H1 (cell line): ENCODE results near the gene ADGRF5. TPM values are rescaled to one million over a fixed set of nuclear protein-coding genes. Genes with fewer than 3 reads are reported as not detected.

Experiments
- CTCF ChIA-PET: fragments of 300-600 bp; sonication (Branson Sonifier 250); formaldehyde crosslinking; loops from one replicate; lab custom pipeline; 2021; ENCODE audit not compliant: partially characterized antibody; lab: Charles Lee
- POLR2A ChIA-PET: fragments of 300-600 bp; sonication (Branson Sonifier 250); formaldehyde crosslinking; loops from one replicate; lab custom pipeline; 2021; ENCODE audit warnings: inconsistent platforms; ENCODE audit not compliant: partially characterized antibody; lab: Charles Lee
- DNase-seq, 2 experiments: peaks; one replicate each; pipeline versions ENCODE4 v3.0.0 to v3.0.0-alpha.2; 2010 to 2022; ENCODE audit warnings: low spot score in 2 of 2, low read depth in 1 of 2, mixed read lengths in 1 of 2
- FAIRE-seq: peaks from 2 replicates; lab custom pipeline; 2011; peaks lifted over from hg19 to GRCh38; lab: Jason Lieb, UNC
- H2AFZ ChIP-seq: 2 replicates; pipeline ENCODE4 v1.8.1; 2012; ENCODE audit warnings: low read length, inconsistent platforms
- H2AK5ac ChIP-seq: 2 replicates; pipeline ENCODE4 v1.6.1; 2013; ENCODE audit warnings: low read depth, low read length
- H2BK120ac ChIP-seq: replicated peaks from 2 replicates; pipeline ENCODE3; 2013; ENCODE audit warnings: low read depth, low read length, inconsistent platforms
- H2BK12ac ChIP-seq: 2 replicates; pipeline ENCODE4 v1.6.1; 2013; ENCODE audit warnings: low read depth, low read length
- H2BK15ac ChIP-seq: 2 replicates; pipeline ENCODE4 v1.6.1; 2013; ENCODE audit warnings: low read length
- H2BK20ac ChIP-seq: 2 replicates; pipeline ENCODE4 v1.6.1; 2013; ENCODE audit warnings: low read length
- H2BK5ac ChIP-seq: 2 replicates; pipeline ENCODE4 v1.6.1; 2013; ENCODE audit warnings: low read depth, low read length
- H3K14ac ChIP-seq: 2 replicates; pipeline ENCODE4 v1.6.1; 2013; ENCODE audit warnings: inconsistent platforms; ENCODE audit not compliant: insufficient read length
- H3K18ac ChIP-seq: 2 replicates; pipeline ENCODE4 v1.6.1; 2013; ENCODE audit warnings: low read length; ENCODE audit errors: extremely low read depth
- H3K23ac ChIP-seq: 2 replicates; pipeline ENCODE4 v1.6.1; 2013; ENCODE audit warnings: inconsistent platforms; ENCODE audit not compliant: insufficient read length
- H3K23me2 ChIP-seq: 2 replicates; pipeline ENCODE4 v1.6.1; 2013; ENCODE audit warnings: low read depth, low read length
- H3K27ac ChIP-seq: 2 replicates; pipeline ENCODE4 v1.6.1; 2011; ENCODE audit warnings: low read depth, low read length, inconsistent platforms
- H3K27me3 ChIP-seq, 4 experiments: replicated peaks in 1 of 4; 1 replicate in 1 of 4; 2 replicates in 3 of 4; pipeline versions ENCODE4 v1.6.1 to v1.8.1; 2011 to 2013; ENCODE audit warnings: low read length in 3 of 4, mild to moderate bottlenecking in 3 of 4, inconsistent platforms in 2 of 4, mixed read lengths in 2 of 4, moderate library complexity in 1 of 4; ENCODE audit not compliant: control insufficient read depth in 3 of 4, insufficient read depth in 3 of 4; ENCODE audit errors: extremely low read depth in 1 of 4
- H3K36me3 ChIP-seq, 4 experiments: 2 replicates each; pipeline versions ENCODE4 v1.6.1 to v1.8.1; 2011 to 2013; ENCODE audit warnings: mild to moderate bottlenecking in 4 of 4, low read length in 3 of 4, moderate library complexity in 2 of 4, control low read depth in 1 of 4, inconsistent platforms in 1 of 4; ENCODE audit not compliant: insufficient read depth in 4 of 4, control insufficient read depth in 2 of 4
- H3K4ac ChIP-seq: replicated peaks from 2 replicates; pipeline ENCODE3; 2013; ENCODE audit warnings: low read length, low read depth, mixed read lengths, inconsistent platforms; ENCODE audit not compliant: insufficient read length
- H3K4me1 ChIP-seq, 4 experiments: replicated peaks in 1 of 4; 1 replicate in 1 of 4; 2 replicates in 3 of 4; pipeline versions ENCODE4 v1.6.1 to v1.8.1; 2011 to 2013; ENCODE audit warnings: low read length in 3 of 4, inconsistent platforms in 2 of 4, mixed read lengths in 1 of 4; ENCODE audit not compliant: insufficient read depth in 4 of 4, control insufficient read depth in 3 of 4
- H3K4me2 ChIP-seq, 2 experiments: 2 replicates each; pipeline versions ENCODE4 v1.6.1 to v1.8.1; 2011 to 2013; ENCODE audit warnings: low read depth in 2 of 2, low read length in 2 of 2, control low read depth in 1 of 2, inconsistent platforms in 1 of 2, mild to moderate bottlenecking in 1 of 2; ENCODE audit not compliant: insufficient read depth in 1 of 2
- H3K4me3 ChIP-seq, 4 experiments: fragments of 200-600, 300-600 bp in 1 of 4; sonication (generic), shearing (Covaris generic), sonication (Bioruptor Twin) in 1 of 4; 2 replicates each; pipeline versions ENCODE4 v1.5.1 to v1.8.1; 2011 to 2016; ENCODE audit warnings: low read length in 4 of 4, low read depth in 3 of 4, control low read depth in 2 of 4, inconsistent platforms in 2 of 4, mild to moderate bottlenecking in 2 of 4, mixed read lengths in 1 of 4, moderate library complexity in 1 of 4; ENCODE audit not compliant: insufficient read depth in 2 of 4; ENCODE audit errors: extremely low read depth in 1 of 4
- H3K56ac ChIP-seq: replicated peaks from 2 replicates; pipeline ENCODE3; 2013; ENCODE audit warnings: low read depth, mild to moderate bottlenecking, mixed read lengths, low read length, inconsistent platforms; ENCODE audit not compliant: insufficient read length
- H3K79me1 ChIP-seq: 2 replicates; pipeline ENCODE4 v1.6.1; 2013; ENCODE audit warnings: low read depth, low read length, control low read depth
- H3K79me2 ChIP-seq, 2 experiments: 2 replicates each; pipeline versions ENCODE4 v1.6.1 to v1.8.1; 2012 to 2013; ENCODE audit warnings: low read length in 2 of 2, mild to moderate bottlenecking in 2 of 2, inconsistent platforms in 1 of 2; ENCODE audit not compliant: insufficient read depth in 2 of 2, control insufficient read depth in 1 of 2
- H3K9ac ChIP-seq, 4 experiments: replicated peaks in 1 of 4; 1 replicate in 1 of 4; 2 replicates in 3 of 4; pipeline versions ENCODE4 v1.6.1 to v1.8.1; 2011 to 2013; ENCODE audit warnings: low read depth in 3 of 4, low read length in 3 of 4, control low read depth in 2 of 4, mild to moderate bottlenecking in 2 of 4, moderate library complexity in 2 of 4, inconsistent platforms in 1 of 4; ENCODE audit errors: extremely low read depth in 1 of 4
- H3K9me3 ChIP-seq, 2 experiments: 2 replicates each; pipeline versions ENCODE4 v1.6.1 to v1.8.1; 2012 to 2013; ENCODE audit warnings: mild to moderate bottlenecking in 2 of 2, moderate library complexity in 2 of 2, control low read depth in 1 of 2, inconsistent platforms in 1 of 2, low read depth in 1 of 2, low read length in 1 of 2, mixed read lengths in 1 of 2; ENCODE audit not compliant: insufficient read depth in 2 of 2
- H4K20me1 ChIP-seq, 2 experiments: replicated peaks in 1 of 2; 2 replicates each; pipeline versions ENCODE3 to v1.8.1; 2011 to 2013; ENCODE audit warnings: inconsistent platforms in 2 of 2, low read length in 2 of 2, mild to moderate bottlenecking in 1 of 2; ENCODE audit not compliant: insufficient read depth in 2 of 2, control insufficient read depth in 1 of 2
- H4K5ac ChIP-seq: 2 replicates; pipeline ENCODE4 v1.6.1; 2013; ENCODE audit warnings: low read length, low read depth, mixed read lengths, inconsistent platforms; ENCODE audit not compliant: insufficient read length
- H4K8ac ChIP-seq: 2 replicates; pipeline ENCODE4 v1.8.0; 2013; ENCODE audit warnings: mild to moderate bottlenecking, moderate library complexity, low read length, inconsistent platforms; ENCODE audit not compliant: insufficient read depth; ENCODE audit errors: extremely low read depth
- H4K91ac ChIP-seq: replicated peaks from 2 replicates; pipeline ENCODE3; 2013; ENCODE audit warnings: low read length, mixed read lengths, inconsistent platforms; ENCODE audit not compliant: insufficient read length
- JUND ChIP-seq: IDR thresholded peaks from 2 replicates; pipeline ENCODE4 v1.6.1; 2011; ENCODE audit warnings: mild to moderate bottlenecking, improper control_type of control experiment, low read length
- RFX5 ChIP-seq: IDR thresholded peaks from 2 replicates; pipeline ENCODE4 v1.6.1; 2011; ENCODE audit warnings: low read depth, low read length, improper control_type of control experiment, borderline replicate concordance
- SP4 ChIP-seq: IDR thresholded peaks from 2 replicates; pipeline ENCODE4 v1.6.1; 2012; ENCODE audit warnings: low read length, inconsistent platforms
- WGBS, 2 experiments: shearing (Covaris generic) in 1 of 2; methylation state at CpG; one replicate each; pipeline versions ENCODE4 v1.1.6 to v1.1.7; 2013 to 2015; ENCODE audit warnings: low lambda C conversion rate in 2 of 2, mixed read lengths in 2 of 2, inconsistent platforms in 1 of 2, low coverage in 1 of 2, missing lambda C conversion rate in 1 of 2; ENCODE audit not compliant: insufficient replicate concordance in 2 of 2, insufficient coverage in 1 of 2, insufficient read length in 1 of 2; ENCODE audit errors: extremely low coverage in 1 of 2, missing lambda C conversion rate in 1 of 2; 5-methylcytosine and 5-hydroxymethylcytosine counted together
- polyA plus RNA-seq, 7 experiments: library from polyadenylated mRNA; depleted of rRNA in 3 of 7; stranded (reverse) in 5 of 7; unstranded in 2 of 7; fragments of >200 nt in 5 of 7; fragments of 200-250 nt in 2 of 7; gene quantifications; 1 replicate in 5 of 7; 2 replicates in 1 of 7; 4 replicates in 1 of 7; pipeline versions ENCODE4 v1.2.1 to v1.2.3, GENCODE V29; 2011 to 2013; ENCODE audit warnings: missing spikeins in 2 of 7, mixed read lengths in 2 of 7
- total RNA-seq: library from RNA; stranded (reverse); fragmentation: NEBNext Ultra II Directional; extraction: Animal tissue kit (Norgen Biotek cat#: 25700); gene quantifications from 2 replicates; pipeline ENCODE4 v1.2.1, GENCODE V29; 2021

ADGRF5 gene
- total and polyA plus RNA-seq, 2 of the 8 experiments (the other 6 are each of a cell fraction or from before 2014, with no cell fraction given): 0.06 TPM; not detected in 1

DNA sequence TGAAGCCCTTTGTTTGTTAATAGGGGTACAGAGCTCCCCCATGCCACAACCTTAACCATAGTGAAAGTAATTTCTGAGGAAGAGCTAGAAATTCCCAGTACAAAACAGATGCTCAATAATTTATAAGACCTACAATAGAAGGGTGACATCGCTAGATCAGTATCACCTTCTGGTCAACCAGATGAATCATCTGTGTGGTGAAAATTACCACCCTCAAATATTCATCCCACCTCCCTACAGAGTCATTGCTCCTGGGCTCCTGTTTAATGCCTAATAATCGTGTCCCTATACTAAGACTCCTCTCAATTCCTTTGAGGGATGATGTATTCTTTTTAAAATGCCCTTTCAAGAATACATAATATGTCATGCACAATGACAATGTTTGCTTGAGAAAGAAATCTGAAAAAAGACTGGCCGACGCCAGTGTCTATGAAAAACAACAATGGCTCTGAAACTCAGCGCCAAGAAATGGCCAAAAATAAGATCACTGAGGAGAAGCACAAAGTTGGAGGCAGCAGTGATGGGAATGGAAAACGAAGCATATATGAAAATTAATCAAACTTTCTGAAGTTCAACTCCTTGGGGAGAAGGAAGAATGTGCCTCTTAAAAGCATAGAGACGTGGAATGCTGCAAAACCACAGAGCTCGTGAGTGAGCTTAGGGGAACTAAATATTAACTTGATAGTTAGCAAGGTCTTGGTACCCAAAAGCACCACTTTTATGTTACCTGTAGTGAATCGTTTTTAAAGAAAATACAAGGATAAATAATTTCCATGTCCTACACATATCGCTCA is 11.0 kb upstream of the ADGRF5 start:
- no peak overlapping the region for H2BK5ac ChIP-seq
- H3K23ac ChIP-seq: no peak overlapping the region
- H2AK5ac ChIP-seq: no peak overlapping the region
- H2BK12ac ChIP-seq: no peak overlapping the region
- H2BK20ac ChIP-seq: no peak overlapping the region
- ChIA-PET CTCF (interaction anchor here (1.1 kb wide), 1 partner anchor 9 kb away, joined by 3 read pairs; no protein-coding TSS in a partner anchor), POLR2A (no interaction called here)
- no peak overlapping the region for H4K8ac ChIP-seq
- H3K23me2 ChIP-seq: no peaks in the 10 kb centered on the region; the same call in 1 of the 2 replicates
- WGBS, 2 experiments: 83% methylated on average over 10 of the region's 10 CpGs; no CpG with 5 or more reads in 1 of the 2 experiments
- no peaks in the 10 kb centered on the region for H3K9me3 ChIP-seq
- H3K27ac ChIP-seq: no peak overlapping the region
- no peaks in the 10 kb centered on the region for H3K79me2 ChIP-seq
- H4K20me1 ChIP-seq: no peaks in the 10 kb centered on the region
- H3K4ac ChIP-seq: no peak overlapping the region
- no peak overlapping the region for H3K56ac ChIP-seq
- H3K27me3 ChIP-seq: no peaks in the 10 kb centered on the region
- TF ChIP-seq SP4 (no peak), RFX5 (no peak), JUND (no peak)
- no peak for DNase-seq
- H3K4me3 ChIP-seq: no peak overlapping the region
- no peaks in the 10 kb centered on the region for H3K79me1 ChIP-seq
- H3K36me3 ChIP-seq: no peaks in the 10 kb centered on the region
- H3K18ac ChIP-seq: no peak overlapping the region
- H4K91ac ChIP-seq: no peak overlapping the region
- H2BK15ac ChIP-seq: no peak overlapping the region
- no peak overlapping the region for H3K14ac ChIP-seq
- no peak overlapping the region for H4K5ac ChIP-seq
- no peak overlapping the region for H2BK120ac ChIP-seq
- no peak overlapping the region for H2AFZ ChIP-seq
- H3K4me1 ChIP-seq: peaks cover 0 to 7% (median 6%) of the 10 kb centered on the region in 4 experiments; a peak in 5 of 7 replicates
- FAIRE-seq: no peak
- no peak overlapping the region for H3K4me2 ChIP-seq
- H3K9ac ChIP-seq: no peak overlapping the region
